GM19395 (cell line): ENCODE measurements around the gene BUB1.
"Not testable (repeated sequence)": the region's sequence is repeated elsewhere in the genome, so short reads cannot be mapped to it uniquely, and the experiment has no call there.

Experiments
- ATAC-seq: cut with Tn5 transposase; IDR thresholded peaks from one replicate; pipeline ENCODE4 v1.9.1; 2021; ENCODE audit warnings: mild to moderate bottlenecking, moderate library complexity; ENCODE audit not compliant: unreplicated experiment

The BUB1 gene

GRCh38 chr2:110605057-110605456 is 72.8 kb downstream of the BUB1 start:
- ATAC-seq: not testable (repeated sequence)

GRCh38 chr2:110603917-110604591 is 73.8 kb downstream of the BUB1 start:
- not testable (repeated sequence) for ATAC-seq

GRCh38 chr2:110602139-110602538 is 75.7 kb downstream of the BUB1 start:
- ATAC-seq: not testable (repeated sequence)

GRCh38 chr2:110591973-110592372 is 85.9 kb downstream of the BUB1 start:
- ATAC-seq: not testable (repeated sequence)

GRCh38 chr2:110589677-110590330 is 88.1 kb downstream of the BUB1 start:
- not testable (repeated sequence) for ATAC-seq

GRCh38 chr2:110588520-110588919 is 89.3 kb downstream of the BUB1 start:
- ATAC-seq: not testable (repeated sequence)
